Measurements from ENCODE around the gene ABHD2.

DNA sequence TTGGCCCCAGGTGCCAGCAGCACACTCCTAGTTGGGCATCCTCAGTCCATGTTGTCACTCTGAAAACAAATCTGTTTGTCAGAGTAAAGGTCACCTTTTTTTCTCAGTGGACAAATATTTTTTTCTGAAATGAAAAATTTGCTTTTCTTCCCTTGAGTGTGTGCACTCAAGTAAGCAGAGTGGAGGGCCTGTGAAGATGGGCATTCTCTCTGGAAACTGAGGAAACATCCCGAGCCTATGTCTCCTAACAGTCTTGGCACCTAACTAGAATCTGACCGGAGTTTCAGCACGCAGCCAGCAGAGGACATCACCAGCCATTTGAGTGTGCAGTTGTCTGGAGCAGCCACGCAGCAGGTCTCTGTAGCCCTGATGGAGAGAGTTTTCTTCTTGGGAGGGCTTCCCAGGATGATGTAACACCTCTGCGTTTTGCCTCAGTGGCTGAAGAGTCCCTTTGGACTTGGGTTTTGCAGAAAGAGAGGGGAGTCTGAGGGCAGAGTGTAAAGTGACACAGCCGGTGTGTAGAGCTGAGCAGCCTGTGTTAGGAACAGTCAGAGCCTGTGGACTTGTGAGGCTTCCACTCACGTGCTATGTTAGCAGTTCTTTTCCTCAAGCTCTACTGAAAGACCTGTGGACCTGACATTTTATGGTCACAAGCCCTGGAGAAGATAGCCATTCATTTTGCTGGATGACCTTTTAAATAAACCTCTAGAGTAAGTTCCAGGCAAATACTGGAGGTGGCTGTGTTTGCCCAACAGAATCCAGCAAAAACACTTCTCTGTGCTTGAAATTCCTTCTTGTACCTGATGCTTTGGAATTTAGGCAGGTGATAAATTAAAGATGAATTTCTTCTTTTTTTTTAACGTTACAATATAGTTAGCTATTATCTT lies 51.6 kb downstream of the ABHD2 start:
- TF ChIP-seq ZNF274 (IDR thresholded peaks at IDR 0.05; ENCODE audit: low read depth, low read length) (no peak), SUZ12 (IDR thresholded peaks at IDR 0.05; ENCODE audit: extremely low read depth, insufficient read depth, insufficient read length) (no peak), YY1 (IDR thresholded peaks at IDR 0.05; ENCODE audit: insufficient read depth, insufficient read length) (no peak)

All from NT2/D1 (cell line).